Measurements from ENCODE around the gene COX20. TPM values are rescaled to one million over a fixed set of nuclear protein-coding genes. Genes with fewer than 3 reads are reported as not detected.

The COX20 gene
- total and polyA plus RNA-seq, 10 of the 15 experiments (the other 5 are each of a cell fraction or from before 2014, with no cell fraction given) = 22.8 to 112 (median 52.7) TPM

DNA sequence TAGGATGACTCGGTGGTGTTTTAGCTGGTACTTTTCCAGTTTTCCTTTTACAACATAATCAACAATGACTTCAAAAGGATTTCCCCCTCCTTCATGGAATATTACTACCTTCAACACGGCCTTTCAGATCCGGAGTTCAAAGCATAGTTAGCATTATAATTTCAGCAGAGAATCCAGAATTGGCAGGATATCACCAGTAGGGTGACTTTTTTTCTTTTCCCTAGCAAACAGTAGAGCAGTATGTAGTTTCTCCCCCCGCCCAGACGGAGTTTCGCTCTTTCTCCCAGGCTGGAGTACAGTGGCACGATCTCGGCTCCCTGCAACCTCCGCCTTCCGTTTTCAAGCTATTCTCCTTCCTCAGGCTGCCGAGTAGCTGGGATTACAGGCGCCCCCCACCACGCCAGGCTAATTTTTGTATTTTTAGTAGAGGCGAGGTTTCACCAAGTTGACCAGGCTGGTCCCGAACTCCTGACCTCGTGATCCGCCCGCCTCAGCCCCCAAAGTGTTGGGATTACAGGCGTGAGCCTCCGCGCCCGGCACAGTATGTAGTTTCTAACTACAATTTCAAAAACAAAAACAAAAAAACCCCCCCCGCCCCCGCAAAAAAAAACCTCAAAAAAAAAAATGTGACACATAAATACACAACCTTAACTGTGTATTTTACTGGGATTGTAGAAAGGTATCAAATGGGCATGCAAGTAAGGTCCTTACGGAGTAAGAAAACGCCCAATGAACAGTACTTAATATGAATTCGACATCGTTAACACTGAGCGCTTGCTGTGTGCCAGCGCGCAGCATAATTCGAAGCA, 1.5 kb upstream of the COX20 start (continued):
- TF ChIP-seq, protein P1, sequence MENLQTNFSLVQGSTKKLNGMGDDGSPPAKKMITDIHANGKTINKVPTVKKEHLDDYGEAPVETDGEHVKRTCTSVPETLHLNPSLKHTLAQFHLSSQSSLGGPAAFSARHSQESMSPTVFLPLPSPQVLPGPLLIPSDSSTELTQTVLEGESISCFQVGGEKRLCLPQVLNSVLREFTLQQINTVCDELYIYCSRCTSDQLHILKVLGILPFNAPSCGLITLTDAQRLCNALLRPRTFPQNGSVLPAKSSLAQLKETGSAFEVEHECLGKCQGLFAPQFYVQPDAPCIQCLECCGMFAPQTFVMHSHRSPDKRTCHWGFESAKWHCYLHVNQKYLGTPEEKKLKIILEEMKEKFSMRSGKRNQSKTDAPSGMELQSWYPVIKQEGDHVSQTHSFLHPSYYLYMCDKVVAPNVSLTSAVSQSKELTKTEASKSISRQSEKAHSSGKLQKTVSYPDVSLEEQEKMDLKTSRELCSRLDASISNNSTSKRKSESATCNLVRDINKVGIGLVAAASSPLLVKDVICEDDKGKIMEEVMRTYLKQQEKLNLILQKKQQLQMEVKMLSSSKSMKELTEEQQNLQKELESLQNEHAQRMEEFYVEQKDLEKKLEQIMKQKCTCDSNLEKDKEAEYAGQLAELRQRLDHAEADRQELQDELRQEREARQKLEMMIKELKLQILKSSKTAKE (IDR thresholded peaks at IDR 0.05; ENCODE audit: low read depth, poor library complexity, severe bottlenecking) = no peak
- TF ChIP-seq, protein P2, sequence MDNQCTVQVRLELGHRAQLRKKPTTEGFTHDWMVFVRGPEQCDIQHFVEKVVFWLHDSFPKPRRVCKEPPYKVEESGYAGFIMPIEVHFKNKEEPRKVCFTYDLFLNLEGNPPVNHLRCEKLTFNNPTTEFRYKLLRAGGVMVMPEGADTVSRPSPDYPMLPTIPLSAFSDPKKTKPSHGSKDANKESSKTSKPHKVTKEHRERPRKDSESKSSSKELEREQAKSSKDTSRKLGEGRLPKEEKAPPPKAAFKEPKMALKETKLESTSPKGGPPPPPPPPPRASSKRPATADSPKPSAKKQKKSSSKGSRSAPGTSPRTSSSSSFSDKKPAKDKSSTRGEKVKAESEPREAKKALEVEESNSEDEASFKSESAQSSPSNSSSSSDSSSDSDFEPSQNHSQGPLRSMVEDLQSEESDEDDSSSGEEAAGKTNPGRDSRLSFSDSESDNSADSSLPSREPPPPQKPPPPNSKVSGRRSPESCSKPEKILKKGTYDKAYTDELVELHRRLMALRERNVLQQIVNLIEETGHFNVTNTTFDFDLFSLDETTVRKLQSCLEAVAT (IDR thresholded peaks at IDR 0.05) = peak; percentile 66
- no peak for TF ChIP-seq EP300 (IDR thresholded peaks at IDR 0.05; ENCODE audit: borderline replicate concordance in 1 of 2, control insufficient read depth in 1 of 2, low read depth in 2 of 2, low read length in 2 of 2)
- no peak for TF ChIP-seq MYC (IDR thresholded peaks at IDR 0.05; ENCODE audit: insufficient read depth, insufficient read length, insufficient replicate concordance, low read length, severe bottlenecking)
- no peak for TF ChIP-seq PAX5 (IDR thresholded peaks at IDR 0.05; ENCODE audit: borderline replicate concordance, low read depth, low read length)
- TF ChIP-seq ZSCAN29 (IDR thresholded peaks at IDR 0.05) = 0 out of 2 replicates have a peak, but pooled peaks have one; percentile 26
- TF ChIP-seq FOXK2 (IDR thresholded peaks at IDR 0.05) = no peak
- no peak for TF ChIP-seq ESRRA (IDR thresholded peaks at IDR 0.05; ENCODE audit: low read length)
- no peak for TF ChIP-seq EZH2 (IDR thresholded peaks at IDR 0.05; ENCODE audit: borderline replicate concordance, control insufficient read depth, low read depth, low read length)
- TF ChIP-seq POU2F2 (IDR thresholded peaks at IDR 0.05; ENCODE audit: borderline replicate concordance, low read depth, low read length) = no peak
- TF ChIP-seq, protein P3, sequence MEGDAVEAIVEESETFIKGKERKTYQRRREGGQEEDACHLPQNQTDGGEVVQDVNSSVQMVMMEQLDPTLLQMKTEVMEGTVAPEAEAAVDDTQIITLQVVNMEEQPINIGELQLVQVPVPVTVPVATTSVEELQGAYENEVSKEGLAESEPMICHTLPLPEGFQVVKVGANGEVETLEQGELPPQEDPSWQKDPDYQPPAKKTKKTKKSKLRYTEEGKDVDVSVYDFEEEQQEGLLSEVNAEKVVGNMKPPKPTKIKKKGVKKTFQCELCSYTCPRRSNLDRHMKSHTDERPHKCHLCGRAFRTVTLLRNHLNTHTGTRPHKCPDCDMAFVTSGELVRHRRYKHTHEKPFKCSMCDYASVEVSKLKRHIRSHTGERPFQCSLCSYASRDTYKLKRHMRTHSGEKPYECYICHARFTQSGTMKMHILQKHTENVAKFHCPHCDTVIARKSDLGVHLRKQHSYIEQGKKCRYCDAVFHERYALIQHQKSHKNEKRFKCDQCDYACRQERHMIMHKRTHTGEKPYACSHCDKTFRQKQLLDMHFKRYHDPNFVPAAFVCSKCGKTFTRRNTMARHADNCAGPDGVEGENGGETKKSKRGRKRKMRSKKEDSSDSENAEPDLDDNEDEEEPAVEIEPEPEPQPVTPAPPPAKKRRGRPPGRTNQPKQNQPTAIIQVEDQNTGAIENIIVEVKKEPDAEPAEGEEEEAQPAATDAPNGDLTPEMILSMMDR (IDR thresholded peaks at IDR 0.05 in 2 of 3, conservative IDR thresholded peaks at IDR 0.05 in 1 of 3; ENCODE audit: control insufficient read depth in 2 of 3, extremely low read depth in 1 of 3, insufficient read depth in 1 of 3, low read depth in 3 of 3, low read length in 3 of 3) = peak in 1 of 3 experiments; percentile 14; a peak in 1 of 6 replicates
- no peak for TF ChIP-seq CEBPB (IDR thresholded peaks at IDR 0.05; ENCODE audit: borderline replicate concordance in 1 of 2, low read depth in 2 of 2, low read length in 2 of 2)
- no peak for TF ChIP-seq SMAD1 (IDR thresholded peaks at IDR 0.05; ENCODE audit: low read depth, partially characterized antibody)
- TF ChIP-seq BMI1 (IDR thresholded peaks at IDR 0.05; ENCODE audit: borderline replicate concordance) = no peak
- TF ChIP-seq, protein P4, sequence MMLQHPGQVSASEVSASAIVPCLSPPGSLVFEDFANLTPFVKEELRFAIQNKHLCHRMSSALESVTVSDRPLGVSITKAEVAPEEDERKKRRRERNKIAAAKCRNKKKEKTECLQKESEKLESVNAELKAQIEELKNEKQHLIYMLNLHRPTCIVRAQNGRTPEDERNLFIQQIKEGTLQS (IDR thresholded peaks at IDR 0.05; ENCODE audit: borderline replicate concordance, extremely low read depth, low read depth, low read length) = no peak
- TF ChIP-seq, protein P5, sequence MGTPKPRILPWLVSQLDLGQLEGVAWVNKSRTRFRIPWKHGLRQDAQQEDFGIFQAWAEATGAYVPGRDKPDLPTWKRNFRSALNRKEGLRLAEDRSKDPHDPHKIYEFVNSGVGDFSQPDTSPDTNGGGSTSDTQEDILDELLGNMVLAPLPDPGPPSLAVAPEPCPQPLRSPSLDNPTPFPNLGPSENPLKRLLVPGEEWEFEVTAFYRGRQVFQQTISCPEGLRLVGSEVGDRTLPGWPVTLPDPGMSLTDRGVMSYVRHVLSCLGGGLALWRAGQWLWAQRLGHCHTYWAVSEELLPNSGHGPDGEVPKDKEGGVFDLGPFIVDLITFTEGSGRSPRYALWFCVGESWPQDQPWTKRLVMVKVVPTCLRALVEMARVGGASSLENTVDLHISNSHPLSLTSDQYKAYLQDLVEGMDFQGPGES (IDR thresholded peaks at IDR 0.05) = no peak
- TF ChIP-seq CREB1 (IDR thresholded peaks at IDR 0.05; ENCODE audit: low read depth) = no peak
- no peak for TF ChIP-seq NFYA (IDR thresholded peaks at IDR 0.05; ENCODE audit: borderline replicate concordance, low read depth, low read length)
- 0 out of 2 replicates have a peak, but pooled peaks have one; percentile 9 for TF ChIP-seq MTA2 (IDR thresholded peaks at IDR 0.05; ENCODE audit: low read depth)
- TF ChIP-seq NFIC (IDR thresholded peaks at IDR 0.05; ENCODE audit: low read depth, low read length) = peak; percentile 63
- TF ChIP-seq EED (IDR thresholded peaks at IDR 0.05; ENCODE audit: low read depth) = peak; percentile 62
- no peak for TF ChIP-seq HCFC1 (IDR thresholded peaks at IDR 0.05; ENCODE audit: low read length)
